Measurements from ENCODE around the gene SCN10A. TPM values are rescaled to one million over a fixed set of nuclear protein-coding genes. Genes with fewer than 3 reads are reported as not detected.

The SCN10A gene
- total and polyA plus RNA-seq, 9 donors: 0.05 TPM; not detected in 8

DNA sequence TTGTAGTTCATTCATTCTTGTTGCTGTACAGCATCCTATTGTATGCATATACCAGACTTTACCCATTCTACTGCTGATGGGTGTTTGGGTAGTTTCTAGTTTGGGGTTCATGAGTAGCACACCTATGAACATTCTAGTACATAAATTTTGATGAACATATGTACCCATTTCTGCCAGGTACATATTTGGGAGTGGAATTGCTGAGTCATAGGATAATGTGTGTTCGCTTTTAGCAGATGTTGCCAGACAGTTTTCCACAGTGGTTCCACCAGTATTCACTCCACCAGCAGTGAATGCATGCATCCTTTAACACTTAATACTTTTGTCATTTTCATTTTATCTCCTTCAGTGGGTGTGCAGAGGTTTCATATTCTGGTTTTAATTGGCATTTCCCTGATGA lies 163.1 kb downstream of the SCN10A start:
- 86 to 95% (median 93%) methylated on average over 1 of the region's 1 CpG for WGBS, 3 donors
- Histone ChIP-seq H3K4me1 (ENCODE audit: insufficient read depth) (peaks cover 7% of the 10 kb centered on the region), H3K4me3 (no peak overlapping the region), H3K27ac (no peak overlapping the region), H3K36me3 (no peaks in the 10 kb centered on the region), H3K27me3 (no peaks in the 10 kb centered on the region), H3K9me3 (no peaks in the 10 kb centered on the region)
- no peak for DNase-seq
- intact Hi-C loops (cut with DNase I): loop anchor here in 2 of 4 donors (5.0 to 10.0 kb wide), 2 partner anchors 128 to 131 kb away; no protein-coding TSS in a partner anchor
- no peak for TF ChIP-seq EP300 (IDR thresholded peaks at IDR 0.05)
- TF ChIP-seq, protein P1, sequence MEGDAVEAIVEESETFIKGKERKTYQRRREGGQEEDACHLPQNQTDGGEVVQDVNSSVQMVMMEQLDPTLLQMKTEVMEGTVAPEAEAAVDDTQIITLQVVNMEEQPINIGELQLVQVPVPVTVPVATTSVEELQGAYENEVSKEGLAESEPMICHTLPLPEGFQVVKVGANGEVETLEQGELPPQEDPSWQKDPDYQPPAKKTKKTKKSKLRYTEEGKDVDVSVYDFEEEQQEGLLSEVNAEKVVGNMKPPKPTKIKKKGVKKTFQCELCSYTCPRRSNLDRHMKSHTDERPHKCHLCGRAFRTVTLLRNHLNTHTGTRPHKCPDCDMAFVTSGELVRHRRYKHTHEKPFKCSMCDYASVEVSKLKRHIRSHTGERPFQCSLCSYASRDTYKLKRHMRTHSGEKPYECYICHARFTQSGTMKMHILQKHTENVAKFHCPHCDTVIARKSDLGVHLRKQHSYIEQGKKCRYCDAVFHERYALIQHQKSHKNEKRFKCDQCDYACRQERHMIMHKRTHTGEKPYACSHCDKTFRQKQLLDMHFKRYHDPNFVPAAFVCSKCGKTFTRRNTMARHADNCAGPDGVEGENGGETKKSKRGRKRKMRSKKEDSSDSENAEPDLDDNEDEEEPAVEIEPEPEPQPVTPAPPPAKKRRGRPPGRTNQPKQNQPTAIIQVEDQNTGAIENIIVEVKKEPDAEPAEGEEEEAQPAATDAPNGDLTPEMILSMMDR (IDR thresholded peaks at IDR 0.05): no peak
- TF ChIP-seq POLR2A (IDR thresholded peaks at IDR 0.05): no peak

DNA sequence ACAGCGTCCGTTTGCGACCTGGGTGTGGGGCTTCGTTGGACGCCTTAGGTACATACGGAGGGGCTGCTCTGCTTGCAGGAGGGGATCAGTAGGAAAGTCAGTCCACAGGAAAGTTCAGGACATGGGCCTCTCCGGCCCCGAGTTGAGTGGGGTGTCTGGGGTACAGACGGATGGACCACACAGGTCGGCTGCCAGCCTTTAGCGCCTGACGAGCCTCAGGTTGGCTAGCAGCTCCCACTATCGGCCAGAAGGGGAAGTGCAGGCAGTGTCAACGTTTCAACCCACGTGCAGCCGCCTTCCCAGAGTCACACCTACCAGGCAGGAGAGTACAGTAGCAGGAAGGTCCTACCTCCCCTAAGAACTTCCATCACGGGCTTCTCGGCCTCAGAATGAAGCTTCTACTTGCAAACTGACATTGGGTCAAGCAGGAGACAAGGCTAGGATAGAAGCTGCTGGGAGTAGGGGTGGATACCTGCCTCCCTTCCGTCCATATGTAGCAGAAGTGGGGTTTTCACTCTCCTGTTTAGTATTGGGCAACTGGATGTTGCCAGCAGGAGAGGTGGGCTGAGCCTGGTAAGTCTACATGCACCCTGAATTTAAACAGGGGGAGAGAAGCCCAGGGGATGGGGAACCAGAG lies 164.7 kb downstream of the SCN10A start:
- 10 to 12% (median 11%) methylated on average over 19 of the region's 19 CpGs for WGBS, 3 donors
- Histone ChIP-seq H3K27me3 (no peaks in the 10 kb centered on the region), H3K4me1 (ENCODE audit: insufficient read depth) (peaks cover 7% of the 10 kb centered on the region), H3K4me3 (no peak overlapping the region), H3K9me3 (no peaks in the 10 kb centered on the region), H3K27ac (no peak overlapping the region), H3K36me3 (no peaks in the 10 kb centered on the region)
- TF ChIP-seq, protein P1 (IDR thresholded peaks at IDR 0.05): peak; percentile 36 to 79 (median 57)
- no peak for TF ChIP-seq EP300 (IDR thresholded peaks at IDR 0.05)
- intact Hi-C loops (cut with DNase I): loop anchor here in 3 of 4 donors (2.0 to 10.0 kb wide), 3 partner anchors 126 to 130 kb away; no protein-coding TSS in a partner anchor
- peak; percentile 53 to 75 (median 63) for DNase-seq

DNA sequence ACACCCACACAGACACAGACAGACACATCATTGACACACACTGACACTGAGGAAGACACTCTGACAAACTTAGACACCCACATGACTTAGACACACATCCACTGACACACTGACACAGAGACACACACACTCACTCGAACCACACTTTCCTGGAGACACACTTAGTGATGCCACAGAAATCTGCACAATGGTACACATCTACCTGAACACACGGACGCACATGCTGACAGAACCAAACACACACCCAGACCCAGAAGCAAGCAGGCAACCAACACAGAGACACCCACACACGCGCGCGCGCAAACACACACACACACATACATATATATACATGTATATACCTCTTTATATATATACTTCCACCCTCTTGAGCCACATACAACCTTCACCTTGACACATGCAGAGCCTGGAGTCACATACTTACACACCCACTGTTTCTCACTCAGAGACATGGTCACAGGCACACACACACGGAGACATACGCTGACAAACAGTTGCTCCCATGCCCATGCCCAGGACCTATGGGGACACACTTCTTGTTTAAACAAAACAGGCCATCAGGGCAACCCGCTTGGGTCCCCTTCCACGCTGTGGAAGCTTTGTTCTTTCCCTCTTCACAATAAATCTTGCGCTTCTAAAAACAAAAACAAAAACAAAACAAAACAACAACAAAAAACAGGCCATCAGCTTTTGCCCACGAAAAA lies 165.6 kb downstream of the SCN10A start:
- Histone ChIP-seq H3K36me3 (no peaks in the 10 kb centered on the region), H3K4me1 (ENCODE audit: insufficient read depth) (peaks cover 7% of the 10 kb centered on the region), H3K27ac (no peak overlapping the region), H3K4me3 (no peak overlapping the region), H3K9me3 (no peaks in the 10 kb centered on the region), H3K27me3 (no peaks in the 10 kb centered on the region)
- intact Hi-C loops (cut with DNase I): loop anchor here in 3 of 4 donors (2.0 to 10.0 kb wide), 3 partner anchors 126 to 130 kb away; no protein-coding TSS in a partner anchor
- TF ChIP-seq, protein P1 (IDR thresholded peaks at IDR 0.05): no peak
- TF ChIP-seq EP300 (IDR thresholded peaks at IDR 0.05): no peak
- TF ChIP-seq POLR2A (IDR thresholded peaks at IDR 0.05): no peak
- no peak for DNase-seq
- 67 to 78% (median 75%) methylated on average over 14 of the region's 14 CpGs for WGBS, 3 donors

DNA sequence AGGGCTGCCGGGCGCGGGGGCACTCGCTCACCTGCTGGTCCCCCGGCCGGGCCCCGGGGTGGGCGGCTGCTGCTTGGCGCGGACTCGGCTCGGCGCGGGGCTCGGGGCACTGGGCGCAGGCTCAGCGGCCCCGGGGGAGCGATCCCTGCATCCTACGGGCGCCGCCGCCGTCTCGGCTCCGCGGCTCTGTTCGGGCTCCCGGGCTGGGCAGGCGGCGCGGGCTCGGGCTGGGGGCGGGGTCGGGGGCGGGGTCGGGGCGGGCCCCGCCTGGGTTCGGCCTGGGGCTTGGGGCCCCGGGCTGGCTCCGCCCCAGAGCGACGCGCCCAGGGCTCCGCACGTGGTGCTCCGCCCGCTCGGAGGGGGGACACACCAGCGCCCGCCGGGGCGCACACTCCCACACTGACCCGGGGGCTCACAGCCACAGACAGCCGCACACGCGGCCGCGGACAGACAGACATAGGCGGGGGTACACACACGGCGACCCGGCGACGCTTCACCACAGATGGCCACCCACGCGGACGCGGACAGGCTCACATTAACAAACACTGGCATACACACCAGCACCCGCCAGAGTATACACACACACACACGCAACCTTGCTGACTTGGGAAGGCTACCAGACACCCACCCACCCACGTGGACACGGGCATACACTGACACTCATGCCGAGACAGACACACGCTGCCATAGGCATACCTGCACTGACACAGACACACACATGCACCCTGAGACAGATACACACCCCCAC lies 166.3 kb downstream of the SCN10A start, which contains the start of gene SCN5A:
Gene SCN5A, minus strand, starts transcription at position 188 of the 748 bp plus-strand sequence. CDS start 16,380 bp downstream, outside the sequence.
- WGBS, 3 donors: 1 to 5% (median 3%) methylated on average over 22 to 76 of the region's 76 CpGs
- Histone ChIP-seq H3K27me3 (no peaks in the 10 kb centered on the region), H3K36me3 (no peaks in the 10 kb centered on the region), H3K27ac (no peak within 1 kb of the TSS), H3K4me1 (ENCODE audit: insufficient read depth) (peaks cover 7% of the 10 kb centered on the region), H3K4me3 (peak within 1 kb of the TSS; percentile 34), H3K9me3 (no peaks in the 10 kb centered on the region)
- TF ChIP-seq, protein P1 (IDR thresholded peaks at IDR 0.05): no peak
- TF ChIP-seq EP300 (IDR thresholded peaks at IDR 0.05) (no peak), POLR2A (IDR thresholded peaks at IDR 0.05) (no peak)
- DNase-seq: peak in 4 of 5 donors; percentile 40 to 71 (median 58)
- intact Hi-C loops (cut with DNase I): loop anchor here in 3 of 4 donors (2.0 to 10.0 kb wide), 3 partner anchors 125 to 129 kb away; no protein-coding TSS in a partner anchor

Data from ovary (tissue), 9 donors.